Spleen (tissue), 11 donors: Measurements from ENCODE around the gene FERMT3. TPM values are rescaled to one million over a fixed set of nuclear protein-coding genes. Genes with fewer than 3 reads are reported as not detected.
A peak's percentile ranks its signal among the peaks of the same experiment; 100 is the strongest.

Source experiments
- DNase-seq: peaks from one replicate; pipeline ENCODE4 v3.0.0-alpha.2; 2020
- H3K27ac ChIP-seq, 8 donors: fragments of 200-600 bp; sonication (generic) in 7 of 8; 1 replicate in 4 of 8; 2 replicates in 4 of 8; pipeline versions ENCODE4 v1.5.0 to v1.8.0; 2016 to 2021; ENCODE audit warnings: inconsistent platforms in 4 of 8, mild to moderate bottlenecking in 4 of 8, moderate library complexity in 1 of 8
- H3K27me3 ChIP-seq, 7 donors: fragments of 200-600 bp; sonication (generic) in 6 of 7; replicated peaks in 1 of 7; 1 replicate in 4 of 7; 2 replicates in 3 of 7; pipeline versions ENCODE4 v1.5.0 to v1.8.0; 2016 to 2021; ENCODE audit warnings: inconsistent platforms in 3 of 7, mild to moderate bottlenecking in 1 of 7
- H3K36me3 ChIP-seq, 6 donors: fragments of 200-600 bp; sonication (generic) in 5 of 6; 1 replicate in 4 of 6; 2 replicates in 2 of 6; pipeline versions ENCODE4 v1.5.0 to v1.8.0; 2016 to 2021; ENCODE audit warnings: inconsistent platforms in 2 of 6
- H3K4me1 ChIP-seq, 6 donors: fragments of 200-600 bp; sonication (generic) in 5 of 6; 1 replicate in 3 of 6; 2 replicates in 3 of 6; pipeline versions ENCODE4 v1.5.0 to v1.8.0; 2016 to 2021; ENCODE audit warnings: inconsistent platforms in 3 of 6
- H3K4me3 ChIP-seq, 8 donors: fragments of 200-600 bp; sonication (generic) in 7 of 8; 1 replicate in 4 of 8; 2 replicates in 4 of 8; pipeline versions ENCODE4 v1.5.0 to v1.8.0; 2016 to 2021; ENCODE audit warnings: inconsistent platforms in 4 of 8, mild to moderate bottlenecking in 4 of 8, moderate library complexity in 2 of 8
- H3K9me3 ChIP-seq, 8 donors: fragments of 200-600 bp; sonication (generic) in 7 of 8; 1 replicate in 4 of 8; 2 replicates in 4 of 8; pipeline versions ENCODE4 v1.5.0 to v1.8.0; 2016 to 2021; ENCODE audit warnings: inconsistent platforms in 4 of 8
- CTCF ChIP-seq, 11 experiments: fragments of 200-600 bp in 7 of 11; fragments of 450-650 bp in 4 of 11; sonication (generic) in 4 of 11; IDR thresholded peaks in 8 of 11; conservative IDR thresholded peaks in 3 of 11; 1 replicate in 7 of 11; 2 replicates in 4 of 11; pipeline versions ENCODE4 v1.4.0 to v1.8.0; 2016 to 2021; ENCODE audit warnings: antibody characterized with exemption in 11 of 11, inconsistent platforms in 4 of 11, mild to moderate bottlenecking in 1 of 11
- POLR2A ChIP-seq, 3 donors: fragments of 450-650 bp; IDR thresholded peaks; one replicate each; pipeline ENCODE4 v1.5.1; 2017; ENCODE audit warnings: antibody characterized with exemption in 3 of 3, mild to moderate bottlenecking in 1 of 3
- POLR2AphosphoS5 ChIP-seq, 3 donors: sonication (generic); formaldehyde crosslinking; IDR thresholded peaks; one replicate each; pipeline ENCODE4 v1.5.1; 2017; ENCODE audit warnings: antibody characterized with exemption in 3 of 3
- WGBS, 5 donors: extraction: QIAGEN DNeasy Blood & Tissue Kit in 3 of 5; methylation state at CpG; one replicate each; pipeline versions ENCODE4 v1.1.5 to v1.1.7; 2013 to 2018; 5-methylcytosine and 5-hydroxymethylcytosine counted together
- intact Hi-C: fragments of 100-400 bp; cut with DNase I; formaldehyde crosslinking; loops from one replicate; pipeline ENCODE4 v1.15.0; 2023; ENCODE audit warnings: low total_unique reads
- polyA plus RNA-seq, 3 donors: library from polyadenylated mRNA; stranded (reverse); fragments of 200-250 nt; gene quantifications; one replicate each; pipeline ENCODE4 v1.2.1, GENCODE V29; 2013
- total RNA-seq, 7 donors: library from RNA; depleted of rRNA in 3 of 7; stranded (reverse); fragments of >200 nt in 3 of 7; fragmentation: NEBNext Ultra II Directional in 4 of 7; extraction: Animal tissue kit (Norgen Biotek cat#: 25700) in 4 of 7; gene quantifications; one replicate each; pipeline versions ENCODE4 v1.1.0 to v1.2.1, GENCODE V29; 2016 to 2021
- donor health status: healthy with polysubstance abuse.
- donor health status: DM: no; HTN: no; CAD: no; lungs with moderate emphysema.
- donor health status: DM: no; HTN: no; CAD: no.
- donor health status: Bipolar disorder and iron deficiency.
- donor health status: healthy.
- donor health status: DM: no; HTN: no; CAD: no.
- donor health status: DM: yes; HTN: yes; CAD: no.

FERMT3 gene
- total and polyA plus RNA-seq, 10 donors = 120 to 248 (median 174) TPM

- Histone ChIP-seq H3K36me3 (peaks cover 0 to 100% (median 68%) of the 10 kb centered on the region in 6 donors), H3K27me3 (no peaks in the 10 kb centered on the region), H3K27ac (no peak overlapping the region), H3K9me3 (no peaks in the 10 kb centered on the region), H3K4me3 (no peak overlapping the region), H3K4me1 (peaks cover 0 to 63% (median 13%) of the 10 kb centered on the region in 6 donors)
- WGBS, 5 donors = 75 to 87% (median 83%) methylated on average over 6 of the region's 6 CpGs
- TF ChIP-seq POLR2AphosphoS5 (IDR thresholded peaks at IDR 0.05) (no peak), CTCF (IDR thresholded peaks at IDR 0.05 in 8 of 11, conservative IDR thresholded peaks at IDR 0.05 in 3 of 11) (no peak), POLR2A (IDR thresholded peaks at IDR 0.05) (no peak)
- intact Hi-C loops = no loop called here
- DNase-seq = no peak
Observed at GRCh38 chr11:64216879-64217278, 10.4 kb downstream of the FERMT3 start.

- Histone ChIP-seq H3K36me3 (peaks cover 0 to 100% (median 72%) of the 10 kb centered on the region in 6 donors), H3K9me3 (no peaks in the 10 kb centered on the region), H3K27ac (peak overlapping the region in 2 of 8 donors; percentile 25 to 35), H3K4me3 (no peak overlapping the region), H3K27me3 (no peaks in the 10 kb centered on the region), H3K4me1 (peaks cover 0 to 67% (median 16%) of the 10 kb centered on the region in 6 donors)
- WGBS, 5 donors = 86 to 95% (median 92%) methylated on average over 5 to 11 of the region's 11 CpGs
- peak; percentile 9 to 75 (median 38) for TF ChIP-seq POLR2AphosphoS5 (IDR thresholded peaks at IDR 0.05)
- TF ChIP-seq CTCF (IDR thresholded peaks at IDR 0.05 in 8 of 11, conservative IDR thresholded peaks at IDR 0.05 in 3 of 11) = no peak
- no peak for TF ChIP-seq POLR2A (IDR thresholded peaks at IDR 0.05)
- intact Hi-C loops = no loop called here
- no peak for DNase-seq
Observed at GRCh38 chr11:64218628-64219353, 12.3 kb downstream of the FERMT3 start.

- DNase-seq = no peak
Observed at GRCh38 chr11:64219354-64219684, 12.8 kb downstream of the FERMT3 start.

More at GRCh38 chr11:64219354-64219684, 12.8 kb downstream of the FERMT3 start:
- no peaks in the 10 kb centered on the region for H3K27me3 ChIP-seq
- peaks cover 0 to 67% (median 18%) of the 10 kb centered on the region in 6 donors for H3K4me1 ChIP-seq
- TF ChIP-seq POLR2AphosphoS5 (IDR thresholded peaks at IDR 0.05) = peak in 1 of 3 donors; percentile 65
- TF ChIP-seq CTCF (IDR thresholded peaks at IDR 0.05 in 8 of 11, conservative IDR thresholded peaks at IDR 0.05 in 3 of 11) = no peak
- H3K27ac ChIP-seq = peak overlapping the region in 2 of 8 donors; percentile 25 to 35
- 86 to 96% (median 91%) methylated on average over 2 to 7 of the region's 7 CpGs for WGBS, 5 donors
- H3K9me3 ChIP-seq = no peaks in the 10 kb centered on the region
- intact Hi-C loops = no loop called here
- no peak overlapping the region for H3K4me3 ChIP-seq
- peaks cover 0 to 100% (median 70%) of the 10 kb centered on the region in 6 donors for H3K36me3 ChIP-seq
